Upper lobe of left lung (tissue), 4 donors: ENCODE measurements around the gene CTSE.

Experiments
- POLR2A ChIP-seq, 4 donors: fragments of 450-650 bp; IDR thresholded peaks; one replicate each; pipeline ENCODE4 v1.5.1; 2016 to 2017; ENCODE audit warnings: antibody characterized with exemption in 4 of 4, mild to moderate bottlenecking in 2 of 4
- POLR2AphosphoS5 ChIP-seq, 2 donors: sonication (generic); formaldehyde crosslinking; IDR thresholded peaks; one replicate each; pipeline ENCODE4 v1.5.1; 2017; ENCODE audit warnings: antibody characterized with exemption in 2 of 2
- TF ChIP-seq, protein P1 (sequence below), 6 experiments: fragments of 450-650 bp in 4 of 6; fragments of 200-600 bp in 2 of 6; sonication (generic) in 2 of 6; IDR thresholded peaks; one replicate each; pipeline ENCODE4 v1.5.1; 2016 to 2019; ENCODE audit warnings: antibody characterized with exemption in 6 of 6

DNA sequence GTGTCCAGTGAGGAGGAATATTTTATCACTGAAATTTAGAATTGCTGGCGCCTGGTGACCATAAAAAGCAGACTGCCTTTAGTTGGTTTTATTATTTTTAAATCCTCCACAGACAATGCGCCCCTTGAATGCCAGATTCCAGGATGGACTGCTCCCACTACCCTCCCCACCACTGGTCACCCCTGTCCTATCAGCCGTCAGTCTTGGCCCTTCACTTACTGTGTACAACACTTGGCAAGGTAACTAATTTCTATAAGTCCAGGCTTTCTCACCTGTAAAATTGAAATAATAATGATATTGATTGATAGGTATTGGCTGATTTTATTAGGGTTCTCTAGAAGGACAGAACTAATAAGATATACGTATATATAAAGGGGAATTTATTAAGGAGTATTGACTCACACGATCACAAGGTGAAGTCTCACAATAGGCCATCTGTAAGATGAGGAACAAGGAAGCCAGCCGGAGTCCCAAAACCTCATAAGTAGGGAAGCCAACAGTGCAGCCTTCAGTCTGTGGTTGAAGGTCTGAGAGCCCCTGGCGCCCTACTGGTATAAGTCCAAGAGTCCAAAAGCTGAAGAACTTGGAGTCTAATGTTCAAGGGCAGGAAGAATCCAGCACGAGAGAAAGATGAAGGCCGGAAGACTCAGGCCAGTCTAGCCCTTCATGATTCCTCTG lies 47.1 kb upstream of the CTSE start:
- TF ChIP-seq POLR2AphosphoS5 (IDR thresholded peaks at IDR 0.05), result no peak
- TF ChIP-seq POLR2A (IDR thresholded peaks at IDR 0.05), result no peak
- TF ChIP-seq, protein P1, sequence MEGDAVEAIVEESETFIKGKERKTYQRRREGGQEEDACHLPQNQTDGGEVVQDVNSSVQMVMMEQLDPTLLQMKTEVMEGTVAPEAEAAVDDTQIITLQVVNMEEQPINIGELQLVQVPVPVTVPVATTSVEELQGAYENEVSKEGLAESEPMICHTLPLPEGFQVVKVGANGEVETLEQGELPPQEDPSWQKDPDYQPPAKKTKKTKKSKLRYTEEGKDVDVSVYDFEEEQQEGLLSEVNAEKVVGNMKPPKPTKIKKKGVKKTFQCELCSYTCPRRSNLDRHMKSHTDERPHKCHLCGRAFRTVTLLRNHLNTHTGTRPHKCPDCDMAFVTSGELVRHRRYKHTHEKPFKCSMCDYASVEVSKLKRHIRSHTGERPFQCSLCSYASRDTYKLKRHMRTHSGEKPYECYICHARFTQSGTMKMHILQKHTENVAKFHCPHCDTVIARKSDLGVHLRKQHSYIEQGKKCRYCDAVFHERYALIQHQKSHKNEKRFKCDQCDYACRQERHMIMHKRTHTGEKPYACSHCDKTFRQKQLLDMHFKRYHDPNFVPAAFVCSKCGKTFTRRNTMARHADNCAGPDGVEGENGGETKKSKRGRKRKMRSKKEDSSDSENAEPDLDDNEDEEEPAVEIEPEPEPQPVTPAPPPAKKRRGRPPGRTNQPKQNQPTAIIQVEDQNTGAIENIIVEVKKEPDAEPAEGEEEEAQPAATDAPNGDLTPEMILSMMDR (IDR thresholded peaks at IDR 0.05), result no peak
